ENCODE data around the gene LMAN2L.

- no peak for TF ChIP-seq CTCF (IDR thresholded peaks at IDR 0.05)
- no peak for TF ChIP-seq POLR2AphosphoS5 (IDR thresholded peaks at IDR 0.05)
- TF ChIP-seq POLR2A (IDR thresholded peaks at IDR 0.05): no peak
Measured at GRCh38 chr2:96769814-96770213, 29.9 kb upstream of the LMAN2L start.
